GM23338 (cell line): ENCODE measurements around the gene ZIC2.

Experiments
- CTCF ChIP-seq, 2 experiments: fragments of 200-600 bp in 1 of 2; sonication (generic) in 1 of 2; conservative IDR thresholded peaks; 2 replicates each; pipeline versions ENCODE4 v1.5.1 to v1.6.1; 2016 to 2017; ENCODE audit warnings: antibody characterized with exemption in 2 of 2, low read depth in 2 of 2, mild to moderate bottlenecking in 2 of 2, moderate library complexity in 1 of 2
- EZH2 ChIP-seq: fragments of 200-600 bp; sonication (generic); IDR thresholded peaks from one replicate; pipeline ENCODE4 v1.8.0; 2017; ENCODE audit warnings: antibody characterized with exemption, mild to moderate bottlenecking, low read depth; ENCODE audit not compliant: unreplicated experiment
- EZH2phosphoT487 ChIP-seq: fragments of 200-600 bp; sonication (generic); IDR thresholded peaks from one replicate; pipeline ENCODE4 v1.8.1; 2018; ENCODE audit warnings: antibody characterized with exemption; ENCODE audit not compliant: unreplicated experiment
- POLR2AphosphoS5 ChIP-seq: IDR thresholded peaks from 2 replicates; pipeline ENCODE4 v1.6.1; 2016; ENCODE audit warnings: antibody characterized with exemption, low read depth
- STAT1 ChIP-seq: IDR thresholded peaks from one replicate; pipeline ENCODE4 v1.6.1; 2016; ENCODE audit warnings: antibody characterized with exemption; ENCODE audit not compliant: unreplicated experiment
- ZNF114 ChIP-seq: fragments of 250-450 bp; sonication (Bioruptor Pico); IDR thresholded peaks from 2 replicates; pipeline ENCODE4 v1.5.0; 2020; ENCODE audit warnings: mild to moderate bottlenecking, moderate library complexity
- ZNF331 ChIP-seq: fragments of 250-450 bp; sonication (Bioruptor Pico); IDR thresholded peaks from 2 replicates; pipeline ENCODE4 v1.5.0; 2020; ENCODE audit warnings: low read depth, mild to moderate bottlenecking, moderate library complexity
- TF ChIP-seq, protein P1 (sequence below): IDR thresholded peaks from one replicate; pipeline ENCODE4 v1.6.1; 2018; ENCODE audit warnings: antibody characterized with exemption; ENCODE audit not compliant: unreplicated experiment

DNA sequence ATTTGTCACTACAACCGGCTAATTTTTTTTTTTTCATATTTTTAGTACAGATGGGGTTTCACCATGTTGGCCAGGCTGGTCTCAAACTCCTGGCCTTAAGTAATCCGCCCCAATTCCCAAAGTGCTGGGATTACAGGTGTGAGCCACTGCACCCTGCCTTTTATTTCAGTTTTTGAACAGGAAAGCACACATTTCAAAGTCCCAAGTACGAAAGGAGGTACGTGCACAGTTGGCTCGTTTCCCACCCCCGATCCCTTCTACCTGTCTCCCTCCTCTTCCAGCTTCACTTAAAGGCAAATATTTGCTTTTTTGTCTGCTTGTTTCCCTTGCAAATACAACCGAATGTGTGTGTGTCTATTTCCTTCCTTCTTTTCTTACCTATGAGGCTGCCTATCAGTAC, 40.5 kb upstream of the ZIC2 start:
- TF ChIP-seq CTCF (conservative IDR thresholded peaks at IDR 0.05; ENCODE audit: low read depth in 2 of 2) (no peak), EZH2 (no peak), EZH2phosphoT487 (no peak), POLR2AphosphoS5 (no peak), STAT1 (no peak), ZNF114 (no peak), ZNF331 (no peak)
- TF ChIP-seq, protein P1, sequence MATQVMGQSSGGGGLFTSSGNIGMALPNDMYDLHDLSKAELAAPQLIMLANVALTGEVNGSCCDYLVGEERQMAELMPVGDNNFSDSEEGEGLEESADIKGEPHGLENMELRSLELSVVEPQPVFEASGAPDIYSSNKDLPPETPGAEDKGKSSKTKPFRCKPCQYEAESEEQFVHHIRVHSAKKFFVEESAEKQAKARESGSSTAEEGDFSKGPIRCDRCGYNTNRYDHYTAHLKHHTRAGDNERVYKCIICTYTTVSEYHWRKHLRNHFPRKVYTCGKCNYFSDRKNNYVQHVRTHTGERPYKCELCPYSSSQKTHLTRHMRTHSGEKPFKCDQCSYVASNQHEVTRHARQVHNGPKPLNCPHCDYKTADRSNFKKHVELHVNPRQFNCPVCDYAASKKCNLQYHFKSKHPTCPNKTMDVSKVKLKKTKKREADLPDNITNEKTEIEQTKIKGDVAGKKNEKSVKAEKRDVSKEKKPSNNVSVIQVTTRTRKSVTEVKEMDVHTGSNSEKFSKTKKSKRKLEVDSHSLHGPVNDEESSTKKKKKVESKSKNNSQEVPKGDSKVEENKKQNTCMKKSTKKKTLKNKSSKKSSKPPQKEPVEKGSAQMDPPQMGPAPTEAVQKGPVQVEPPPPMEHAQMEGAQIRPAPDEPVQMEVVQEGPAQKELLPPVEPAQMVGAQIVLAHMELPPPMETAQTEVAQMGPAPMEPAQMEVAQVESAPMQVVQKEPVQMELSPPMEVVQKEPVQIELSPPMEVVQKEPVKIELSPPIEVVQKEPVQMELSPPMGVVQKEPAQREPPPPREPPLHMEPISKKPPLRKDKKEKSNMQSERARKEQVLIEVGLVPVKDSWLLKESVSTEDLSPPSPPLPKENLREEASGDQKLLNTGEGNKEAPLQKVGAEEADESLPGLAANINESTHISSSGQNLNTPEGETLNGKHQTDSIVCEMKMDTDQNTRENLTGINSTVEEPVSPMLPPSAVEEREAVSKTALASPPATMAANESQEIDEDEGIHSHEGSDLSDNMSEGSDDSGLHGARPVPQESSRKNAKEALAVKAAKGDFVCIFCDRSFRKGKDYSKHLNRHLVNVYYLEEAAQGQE: no peak
